SW 1271 (cell line): ENCODE measurements around the gene EVC2.

ENCODE experiments used
- DNase-seq, 2 experiments: peaks; one replicate each; lab custom pipeline; 2025; lab: John Stamatoyannopoulos, UW

EVC2 gene

GRCh38 chr4:5562476-5562875, 145.9 kb downstream of the EVC2 start:
- no peak for DNase-seq

- no peak for DNase-seq
Measured at GRCh38 chr4:5561286-5561685, 147.1 kb downstream of the EVC2 start.

DNA sequence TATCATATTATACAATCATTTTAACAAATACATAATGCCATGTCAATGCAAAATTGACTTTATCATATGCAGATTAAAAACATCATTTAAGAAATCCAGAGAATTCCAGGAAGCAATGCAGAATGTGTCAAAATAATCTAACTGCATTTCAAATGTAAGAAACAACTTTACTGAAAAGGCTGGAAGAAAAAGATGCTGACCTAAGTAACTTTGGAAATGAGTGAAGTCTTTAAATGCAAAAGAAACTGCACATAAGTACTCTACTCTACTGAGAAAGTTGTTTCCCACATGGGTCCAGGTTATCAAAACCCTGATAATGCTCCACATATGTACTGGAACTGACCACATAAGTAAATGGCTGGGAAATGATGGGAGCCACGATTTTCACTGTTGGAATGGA, 149.9 kb downstream of the EVC2 start:
- DNase-seq, result no peak

GRCh38 chr4:5554376-5554775, 154.0 kb downstream of the EVC2 start:
- DNase-seq, result no peak

- DNase-seq, result no peak
Measured at GRCh38 chr4:5553801-5554200, 154.6 kb downstream of the EVC2 start.

DNA sequence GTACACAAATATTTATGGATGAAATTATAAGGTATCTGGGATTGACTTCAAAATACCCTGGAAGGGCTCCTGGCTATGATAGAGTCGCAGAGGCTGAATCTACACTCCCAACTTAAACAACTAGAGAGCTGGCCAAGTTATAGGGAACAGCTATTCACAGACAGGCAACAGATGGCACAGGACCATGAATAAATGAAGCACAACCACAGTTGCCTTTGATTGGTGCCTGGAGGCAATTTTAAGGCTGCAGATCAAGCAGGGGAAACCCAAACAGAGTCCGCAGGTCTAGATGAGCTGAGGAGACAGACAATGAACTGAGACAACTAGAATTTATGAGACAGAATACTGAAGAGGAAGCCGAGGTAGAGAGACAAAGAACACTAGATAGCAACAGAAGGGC, 155.9 kb downstream of the EVC2 start:
- no peak for DNase-seq

GRCh38 chr4:5547651-5548249, 160.6 kb downstream of the EVC2 start:
- no peak for DNase-seq

DNA sequence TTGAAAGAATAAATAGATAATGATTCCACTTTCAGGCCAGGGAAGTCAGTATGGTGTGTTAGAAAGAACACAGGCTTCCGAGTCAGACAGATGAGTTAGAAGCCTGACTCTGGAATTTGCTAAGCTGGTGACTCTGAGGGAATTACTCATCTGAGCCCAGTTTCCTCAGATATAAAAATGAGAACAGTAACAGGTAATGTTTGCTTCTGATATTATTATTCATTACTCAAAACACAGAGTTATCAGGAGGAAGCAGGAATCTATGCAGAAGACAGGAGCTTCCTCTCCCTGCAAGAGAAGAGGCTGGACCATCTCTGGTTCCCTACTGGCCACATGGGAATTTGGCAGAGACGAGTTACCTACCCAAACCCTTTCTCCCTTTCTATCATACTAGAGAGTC, 163.1 kb downstream of the EVC2 start:
- DNase-seq, result no peak

DNA sequence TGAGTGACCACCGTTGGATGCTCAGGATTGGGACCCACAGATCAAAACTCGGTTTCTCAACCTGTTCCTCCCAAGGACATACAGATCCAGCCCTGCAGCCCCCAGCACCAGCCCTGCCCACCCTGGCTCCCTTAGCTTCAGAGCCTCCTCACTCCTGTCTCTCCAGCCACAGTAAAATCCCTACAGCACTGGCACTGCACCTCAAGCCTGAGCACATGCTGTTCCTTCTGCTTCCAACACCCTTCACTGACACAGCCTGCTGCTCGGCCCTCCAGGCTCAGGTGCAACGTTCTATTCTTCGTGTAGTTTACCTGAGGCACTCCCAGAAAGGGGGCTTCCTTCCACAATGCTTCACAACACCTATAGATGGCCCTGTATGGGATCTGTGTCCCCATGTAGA, 163.6 kb downstream of the EVC2 start:
- DNase-seq, result no peak

GRCh38 chr4:5543681-5544080, 164.7 kb downstream of the EVC2 start:
- DNase-seq, result no peak

DNA sequence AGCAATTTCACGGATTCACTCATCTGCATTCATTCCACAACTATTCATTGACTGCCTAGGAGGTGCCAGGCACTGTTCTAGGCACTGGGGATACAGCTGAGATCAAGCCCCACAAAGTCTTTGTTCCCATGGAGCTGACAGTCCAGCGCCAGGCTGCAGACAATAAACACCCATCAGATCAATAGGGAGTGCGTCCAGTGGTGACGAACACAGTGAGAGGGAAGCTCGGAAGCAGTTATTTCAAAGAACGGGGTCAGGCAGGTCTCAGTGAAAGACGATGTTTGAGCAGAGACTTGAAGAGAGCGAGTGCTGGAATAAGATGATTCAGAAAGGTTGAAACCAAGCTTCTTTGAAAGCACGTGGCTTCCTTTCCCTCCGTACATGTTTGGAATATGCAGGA, 167.2 kb downstream of the EVC2 start:
- no peak for DNase-seq

DNA sequence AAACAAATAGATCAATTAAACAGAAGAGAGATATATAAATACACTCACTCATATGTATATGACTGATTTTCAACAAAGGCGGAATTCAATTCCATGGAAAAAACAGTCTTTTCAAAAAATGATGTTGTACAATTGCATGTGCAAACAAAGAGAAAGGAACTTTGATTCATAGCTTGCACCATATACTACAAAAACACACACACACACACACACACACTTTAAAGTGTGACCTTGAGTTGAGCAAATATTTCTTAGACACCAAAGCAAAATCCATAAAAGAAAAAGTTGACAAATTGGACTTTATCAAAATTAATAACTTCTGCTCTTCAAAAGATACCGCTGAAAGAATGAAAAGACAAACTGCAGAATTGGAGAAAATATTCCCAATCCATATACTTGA, 168.8 kb downstream of the EVC2 start:
- no peak for DNase-seq

DNA sequence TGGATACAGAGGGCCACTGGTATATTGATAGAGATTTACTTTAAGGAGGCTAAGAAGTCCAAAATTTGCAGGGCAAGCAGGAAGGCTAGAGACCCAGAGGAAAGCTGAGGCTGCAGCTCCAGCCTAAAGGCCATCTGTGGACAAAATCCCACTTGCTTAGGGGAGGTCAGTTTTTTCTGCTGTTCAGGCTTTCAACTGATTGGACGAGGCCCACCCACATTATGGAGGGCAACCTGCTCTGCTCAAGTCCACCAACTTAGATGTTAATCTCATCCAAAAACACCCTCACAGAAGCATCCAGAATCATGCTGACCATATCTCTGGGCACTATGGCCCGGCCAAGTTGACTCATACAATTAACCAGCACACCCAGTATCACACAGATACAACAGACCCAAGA, 176.3 kb downstream of the EVC2 start:
- DNase-seq, result no peak

GRCh38 chr4:5528031-5528436, 180.3 kb downstream of the EVC2 start:
- DNase-seq, result no peak

GRCh38 chr4:5527211-5527610, 181.1 kb downstream of the EVC2 start:
- DNase-seq, result no peak

DNA sequence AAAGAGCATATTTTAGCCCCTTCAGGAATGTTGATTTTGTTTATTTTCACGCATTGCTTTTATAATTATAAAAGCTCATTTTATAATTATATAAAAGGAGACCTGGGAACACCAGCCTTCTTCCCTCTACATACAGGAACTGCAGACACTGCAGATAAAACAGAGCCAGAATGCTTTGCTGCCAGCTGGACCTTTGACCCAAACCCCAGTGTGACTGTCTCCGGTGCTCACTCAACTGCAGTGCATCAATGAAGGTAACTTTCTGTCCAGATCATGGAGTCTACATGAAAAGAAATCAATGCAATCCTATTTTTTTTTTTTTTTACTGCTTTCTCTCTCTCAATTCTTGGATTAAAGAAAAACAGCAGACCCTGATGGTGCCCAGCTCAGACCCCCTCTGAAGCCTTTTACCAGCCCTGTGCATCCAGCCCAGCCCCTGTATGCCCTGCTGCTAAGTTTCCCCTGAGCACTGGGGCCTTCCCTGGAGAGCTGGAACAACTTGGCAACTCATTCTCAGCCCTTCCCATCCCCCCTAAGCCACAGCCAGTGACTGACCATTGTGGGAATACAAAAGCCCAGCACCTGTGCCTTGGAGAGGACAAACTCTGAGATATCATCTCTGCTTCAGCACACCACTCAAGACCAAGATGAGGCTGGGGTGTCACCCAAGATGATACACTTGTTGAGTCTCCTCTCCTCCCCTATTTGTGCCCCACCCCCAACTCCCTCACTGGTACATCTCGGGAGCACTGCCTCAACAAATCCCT, 182.1 kb downstream of the EVC2 start:
- no peak for DNase-seq

- DNase-seq, result no peak
Measured at GRCh38 chr4:5524446-5525299, 183.7 kb downstream of the EVC2 start.

- DNase-seq, result no peak
Measured at GRCh38 chr4:5517372-5517771, 191.0 kb downstream of the EVC2 start.

- no peak for DNase-seq
Measured at GRCh38 chr4:5515646-5516045, 192.7 kb downstream of the EVC2 start.
